ENCODE data around the gene TMEM184A. TPM values are rescaled to one million over a fixed set of nuclear protein-coding genes. Genes with fewer than 3 reads are reported as not detected.
"Not testable (repeated sequence)": the region's sequence is repeated elsewhere in the genome, so short reads cannot be mapped to it uniquely, and the experiment has no call there.

The TMEM184A gene
- total and polyA plus RNA-seq, 2 experiments from 2014 or later, result 0.18 to 0.66 TPM

DNA sequence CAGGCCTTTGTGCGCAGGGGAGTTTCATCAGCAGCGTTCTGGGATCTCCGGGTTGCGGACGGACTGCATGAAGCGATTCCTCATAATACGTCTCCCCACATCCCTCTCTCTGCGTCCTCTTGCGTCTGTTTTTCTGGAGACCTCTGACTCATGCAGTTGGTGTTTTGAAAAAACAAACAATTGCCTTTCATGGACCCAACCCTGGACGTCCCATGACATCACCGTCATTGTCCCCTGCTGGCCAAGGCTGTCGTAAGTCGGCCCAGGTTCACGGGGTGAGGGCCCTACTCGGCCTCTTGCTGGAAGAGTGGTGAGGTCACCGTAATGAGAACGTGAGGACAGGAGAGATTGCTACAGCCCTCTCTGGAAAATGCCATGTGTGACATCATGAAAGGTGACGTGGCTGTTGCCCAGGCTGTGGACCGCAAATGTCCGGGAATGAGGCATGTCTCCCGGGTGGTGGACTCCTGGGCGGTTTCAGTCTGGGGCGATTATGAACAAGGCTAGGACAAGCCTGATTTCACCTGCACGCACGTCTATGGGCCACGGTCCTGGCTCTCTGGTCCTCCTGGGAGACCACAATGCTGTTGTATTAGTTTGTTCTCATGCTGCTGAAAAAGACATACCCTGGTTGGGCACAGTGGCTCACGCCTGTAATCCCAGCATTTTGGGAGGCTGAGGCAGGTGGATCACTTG is 35.3 kb downstream of the TMEM184A start:
- Mint-ChIP-seq H3K36me3 (ENCODE audit: low read depth) (no peaks in the 10 kb centered on the region), H3K27ac (no peak overlapping the region), H3K9me3 (peaks cover 11% of the 10 kb centered on the region; the same call in 2 of the 3 replicates), H3K27me3 (ENCODE audit: insufficient read depth, low read depth, poor library complexity) (peaks cover 10% of the 10 kb centered on the region), H3K4me1 (peaks cover 5% of the 10 kb centered on the region), H3K4me3 (no peak overlapping the region)
- TF ChIP-seq ZNF331 (CRISPR knock-in tag; IDR thresholded peaks at IDR 0.05; ENCODE audit: low read depth) (no peak), EZH2 (IDR thresholded peaks at IDR 0.05; ENCODE audit: low read depth, unreplicated experiment) (no peak), JUNB (IDR thresholded peaks at IDR 0.05; ENCODE audit: unreplicated experiment) (no peak), CREB1 (CRISPR knock-in tag; IDR thresholded peaks at IDR 0.05; ENCODE audit: low read depth) (no peak), NANOG (IDR thresholded peaks at IDR 0.05; ENCODE audit: borderline replicate concordance) (no peak), EZH2phosphoT487 (IDR thresholded peaks at IDR 0.05; ENCODE audit: unreplicated experiment) (no peak), ZNF114 (CRISPR knock-in tag; IDR thresholded peaks at IDR 0.05) (no peak), STAT1 (IDR thresholded peaks at IDR 0.05; ENCODE audit: unreplicated experiment) (no peak)
- TF ChIP-seq, protein P1, sequence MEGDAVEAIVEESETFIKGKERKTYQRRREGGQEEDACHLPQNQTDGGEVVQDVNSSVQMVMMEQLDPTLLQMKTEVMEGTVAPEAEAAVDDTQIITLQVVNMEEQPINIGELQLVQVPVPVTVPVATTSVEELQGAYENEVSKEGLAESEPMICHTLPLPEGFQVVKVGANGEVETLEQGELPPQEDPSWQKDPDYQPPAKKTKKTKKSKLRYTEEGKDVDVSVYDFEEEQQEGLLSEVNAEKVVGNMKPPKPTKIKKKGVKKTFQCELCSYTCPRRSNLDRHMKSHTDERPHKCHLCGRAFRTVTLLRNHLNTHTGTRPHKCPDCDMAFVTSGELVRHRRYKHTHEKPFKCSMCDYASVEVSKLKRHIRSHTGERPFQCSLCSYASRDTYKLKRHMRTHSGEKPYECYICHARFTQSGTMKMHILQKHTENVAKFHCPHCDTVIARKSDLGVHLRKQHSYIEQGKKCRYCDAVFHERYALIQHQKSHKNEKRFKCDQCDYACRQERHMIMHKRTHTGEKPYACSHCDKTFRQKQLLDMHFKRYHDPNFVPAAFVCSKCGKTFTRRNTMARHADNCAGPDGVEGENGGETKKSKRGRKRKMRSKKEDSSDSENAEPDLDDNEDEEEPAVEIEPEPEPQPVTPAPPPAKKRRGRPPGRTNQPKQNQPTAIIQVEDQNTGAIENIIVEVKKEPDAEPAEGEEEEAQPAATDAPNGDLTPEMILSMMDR (conservative IDR thresholded peaks at IDR 0.05; ENCODE audit: low read depth in 2 of 2), result no peak
- TF ChIP-seq, protein P2, sequence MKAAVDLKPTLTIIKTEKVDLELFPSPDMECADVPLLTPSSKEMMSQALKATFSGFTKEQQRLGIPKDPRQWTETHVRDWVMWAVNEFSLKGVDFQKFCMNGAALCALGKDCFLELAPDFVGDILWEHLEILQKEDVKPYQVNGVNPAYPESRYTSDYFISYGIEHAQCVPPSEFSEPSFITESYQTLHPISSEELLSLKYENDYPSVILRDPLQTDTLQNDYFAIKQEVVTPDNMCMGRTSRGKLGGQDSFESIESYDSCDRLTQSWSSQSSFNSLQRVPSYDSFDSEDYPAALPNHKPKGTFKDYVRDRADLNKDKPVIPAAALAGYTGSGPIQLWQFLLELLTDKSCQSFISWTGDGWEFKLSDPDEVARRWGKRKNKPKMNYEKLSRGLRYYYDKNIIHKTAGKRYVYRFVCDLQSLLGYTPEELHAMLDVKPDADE (IDR thresholded peaks at IDR 0.05), result no peak
- TF ChIP-seq, protein P3, sequence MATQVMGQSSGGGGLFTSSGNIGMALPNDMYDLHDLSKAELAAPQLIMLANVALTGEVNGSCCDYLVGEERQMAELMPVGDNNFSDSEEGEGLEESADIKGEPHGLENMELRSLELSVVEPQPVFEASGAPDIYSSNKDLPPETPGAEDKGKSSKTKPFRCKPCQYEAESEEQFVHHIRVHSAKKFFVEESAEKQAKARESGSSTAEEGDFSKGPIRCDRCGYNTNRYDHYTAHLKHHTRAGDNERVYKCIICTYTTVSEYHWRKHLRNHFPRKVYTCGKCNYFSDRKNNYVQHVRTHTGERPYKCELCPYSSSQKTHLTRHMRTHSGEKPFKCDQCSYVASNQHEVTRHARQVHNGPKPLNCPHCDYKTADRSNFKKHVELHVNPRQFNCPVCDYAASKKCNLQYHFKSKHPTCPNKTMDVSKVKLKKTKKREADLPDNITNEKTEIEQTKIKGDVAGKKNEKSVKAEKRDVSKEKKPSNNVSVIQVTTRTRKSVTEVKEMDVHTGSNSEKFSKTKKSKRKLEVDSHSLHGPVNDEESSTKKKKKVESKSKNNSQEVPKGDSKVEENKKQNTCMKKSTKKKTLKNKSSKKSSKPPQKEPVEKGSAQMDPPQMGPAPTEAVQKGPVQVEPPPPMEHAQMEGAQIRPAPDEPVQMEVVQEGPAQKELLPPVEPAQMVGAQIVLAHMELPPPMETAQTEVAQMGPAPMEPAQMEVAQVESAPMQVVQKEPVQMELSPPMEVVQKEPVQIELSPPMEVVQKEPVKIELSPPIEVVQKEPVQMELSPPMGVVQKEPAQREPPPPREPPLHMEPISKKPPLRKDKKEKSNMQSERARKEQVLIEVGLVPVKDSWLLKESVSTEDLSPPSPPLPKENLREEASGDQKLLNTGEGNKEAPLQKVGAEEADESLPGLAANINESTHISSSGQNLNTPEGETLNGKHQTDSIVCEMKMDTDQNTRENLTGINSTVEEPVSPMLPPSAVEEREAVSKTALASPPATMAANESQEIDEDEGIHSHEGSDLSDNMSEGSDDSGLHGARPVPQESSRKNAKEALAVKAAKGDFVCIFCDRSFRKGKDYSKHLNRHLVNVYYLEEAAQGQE (IDR thresholded peaks at IDR 0.05; ENCODE audit: unreplicated experiment), result no peak
- Histone ChIP-seq H2AFZ (no peak overlapping the region), H3K4me1 (ENCODE audit: insufficient read depth) (no peaks in the 10 kb centered on the region), H3K36me3 (ENCODE audit: insufficient read depth) (no peaks in the 10 kb centered on the region), H3K4me3 (no peak overlapping the region), H3K27me3 (ENCODE audit: insufficient read depth) (no peaks in the 10 kb centered on the region), H3F3A (replicated peaks; ENCODE audit: low read depth) (no peaks in the 10 kb centered on the region), H3K79me2 (replicated peaks; ENCODE audit: insufficient read depth) (no peaks in the 10 kb centered on the region), H3K9me2 (ENCODE audit: insufficient read depth) (no peaks in the 10 kb centered on the region), H3K27ac (ENCODE audit: low read depth) (no peak overlapping the region), H3K4me2 (no peak overlapping the region), H4K20me1 (replicated peaks; ENCODE audit: insufficient read depth) (no peaks in the 10 kb centered on the region)
- DNase-seq (ENCODE audit: low spot score) (no peak), ATAC-seq (no peak)

DNA sequence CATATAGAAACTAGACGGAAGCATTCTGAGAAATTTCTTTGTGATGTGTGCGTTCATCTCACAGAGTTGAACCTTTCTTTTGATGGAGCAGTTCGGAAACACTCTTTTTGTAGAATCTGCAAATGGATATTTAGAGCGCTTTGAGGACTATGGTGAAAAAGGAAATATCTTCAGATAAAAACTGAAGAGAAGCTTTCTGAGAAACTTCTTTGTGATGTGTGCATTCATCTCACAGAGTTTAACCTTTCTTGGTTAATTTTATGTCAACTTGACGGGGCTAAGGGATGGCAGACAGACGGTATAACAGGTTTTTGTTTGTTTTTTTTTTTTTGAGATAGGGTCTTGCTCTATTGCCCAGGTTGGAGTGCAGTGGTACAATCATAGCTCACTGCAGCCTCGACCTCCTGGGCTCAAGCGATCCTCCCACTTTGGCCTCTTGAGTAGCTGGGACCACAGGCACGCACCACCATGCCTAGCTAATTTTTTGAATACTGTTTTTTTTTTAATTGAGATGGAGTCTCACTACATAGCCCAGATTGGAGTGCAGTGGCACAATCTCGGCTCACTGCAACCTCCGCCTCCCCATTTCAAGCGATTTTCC is 36.6 kb downstream of the TMEM184A start:
- peaks cover 11% of the 10 kb centered on the region; the same call in 2 of the 3 replicates for H3K9me3 Mint-ChIP-seq
- not testable (repeated sequence) for H3K36me3 Mint-ChIP-seq (ENCODE audit: low read depth); H3K27ac Mint-ChIP-seq; H3K4me1 ChIP-seq (ENCODE audit: insufficient read depth); H3K4me3 Mint-ChIP-seq; H3F3A ChIP-seq (replicated peaks; ENCODE audit: low read depth); H3K27ac ChIP-seq (ENCODE audit: low read depth); H3K4me1 Mint-ChIP-seq; H3K4me2 ChIP-seq; ATAC-seq; H3K9me2 ChIP-seq (ENCODE audit: insufficient read depth); H3K36me3 ChIP-seq (ENCODE audit: insufficient read depth); H3K79me2 ChIP-seq (replicated peaks; ENCODE audit: insufficient read depth); H3K4me3 ChIP-seq; H3K27me3 ChIP-seq (ENCODE audit: insufficient read depth); H3K27me3 Mint-ChIP-seq (ENCODE audit: insufficient read depth, low read depth, poor library complexity); H2AFZ ChIP-seq; DNase-seq (ENCODE audit: low spot score); H4K20me1 ChIP-seq (replicated peaks; ENCODE audit: insufficient read depth)
